HEK293 (cell line): ENCODE measurements around the gene RGL3.
A peak's percentile ranks its signal among the peaks of the same experiment; 100 is the strongest.

ENCODE experiments used
- CTCF ChIA-PET: fragments of 350-600 bp; formaldehyde crosslinking; extraction: SDS; loops from one replicate; lab custom pipeline; 2021; ENCODE audit warnings: antibody characterized with exemption; lab: Yijun Ruan, JAX
- POLR2A ChIA-PET: fragments of 300-600 bp; formaldehyde crosslinking; extraction: SDS; loops from one replicate; lab custom pipeline; 2020; ENCODE audit warnings: antibody characterized with exemption, inconsistent platforms; lab: Yijun Ruan, JAX
- H3K27ac ChIP-seq: fragments of 200-500 bp; sonication (Bioruptor generic); 2 replicates; pipeline ENCODE4 v1.5.1; 2014; ENCODE audit warnings: low read depth, low read length, control low read depth, inconsistent platforms; ENCODE audit errors: extremely low read depth
- H3K36me3 ChIP-seq, 2 experiments: fragments of 200-500 bp in 1 of 2; sonication (Bioruptor generic) in 1 of 2; 1 replicate in 1 of 2; 2 replicates in 1 of 2; pipeline ENCODE4 v1.5.1; 2014 to 2017; ENCODE audit warnings: inconsistent platforms in 2 of 2, low read length in 2 of 2; ENCODE audit not compliant: control insufficient read depth in 2 of 2, insufficient read depth in 1 of 2
- H3K4me1 ChIP-seq: fragments of 200-500 bp; sonication (Bioruptor generic); 2 replicates; pipeline ENCODE4 v1.5.1; 2014; ENCODE audit warnings: mild to moderate bottlenecking, low read length, inconsistent platforms; ENCODE audit not compliant: control insufficient read depth, insufficient read depth
- H3K4me3 ChIP-seq: 2 replicates; pipeline ENCODE4 v1.5.1; 2011; ENCODE audit warnings: low read depth, mild to moderate bottlenecking, control low read depth, low read length, moderate library complexity
- H3K9me3 ChIP-seq: fragments of 200-500 bp; sonication (Bioruptor generic); 2 replicates; pipeline ENCODE4 v1.5.1; 2014; ENCODE audit warnings: low read depth, low read length, inconsistent platforms; ENCODE audit not compliant: control insufficient read depth, insufficient read depth
- GFI1B ChIP-seq: fragments of 450-650 bp; formaldehyde crosslinking; IDR thresholded peaks from 2 replicates; pipeline ENCODE4 v1.5.1; 2016; ENCODE audit warnings: missing biosample characterization, missing genetic modification characterization
- IKZF3 ChIP-seq: fragments of 450-650 bp; IDR thresholded peaks from 2 replicates; pipeline ENCODE4 v1.5.0; 2018; ENCODE audit warnings: missing biosample characterization, mild to moderate bottlenecking, missing genetic modification characterization, moderate library complexity
- WT1 ChIP-seq: fragments of 450-650 bp; formaldehyde crosslinking; IDR thresholded peaks from 2 replicates; pipeline ENCODE4 v1.5.1; 2016; ENCODE audit warnings: missing biosample characterization, missing genetic modification characterization
- ZFP3 ChIP-seq: fragments of 450-650 bp; formaldehyde crosslinking; IDR thresholded peaks from 2 replicates; pipeline ENCODE4 v1.5.1; 2016; ENCODE audit warnings: low read depth, missing biosample characterization, missing genetic modification characterization
- ZNF223 ChIP-seq: fragments of 450-650 bp; formaldehyde crosslinking; IDR thresholded peaks from 2 replicates; pipeline ENCODE4 v1.5.1; 2016; ENCODE audit warnings: missing biosample characterization, missing genetic modification characterization
- ZNF266 ChIP-seq: fragments of 450-650 bp; formaldehyde crosslinking; IDR thresholded peaks from 2 replicates; pipeline ENCODE4 v1.5.1; 2016; ENCODE audit warnings: missing biosample characterization, missing genetic modification characterization, low read depth
- ZNF292 ChIP-seq: fragments of 450-650 bp; formaldehyde crosslinking; IDR thresholded peaks from 2 replicates; pipeline ENCODE4 v1.5.1; 2016; ENCODE audit warnings: low read depth, missing biosample characterization, missing genetic modification characterization, borderline replicate concordance
- ZNF324 ChIP-seq: fragments of 450-650 bp; formaldehyde crosslinking; IDR thresholded peaks from 2 replicates; pipeline ENCODE4 v1.5.1; 2016; ENCODE audit warnings: missing biosample characterization, missing genetic modification characterization
- ZNF335 ChIP-seq: fragments of 450-650 bp; formaldehyde crosslinking; conservative IDR thresholded peaks from 2 replicates; pipeline ENCODE4 v1.5.1; 2016; ENCODE audit warnings: missing biosample characterization, missing genetic modification characterization
- ZNF354C ChIP-seq: fragments of 450-650 bp; formaldehyde crosslinking; IDR thresholded peaks from 2 replicates; pipeline ENCODE4 v1.5.1; 2016; ENCODE audit warnings: missing biosample characterization, missing genetic modification characterization, low read depth, borderline replicate concordance
- ZNF600 ChIP-seq: fragments of 450-650 bp; formaldehyde crosslinking; IDR thresholded peaks from 2 replicates; pipeline ENCODE4 v1.5.1; 2016; ENCODE audit warnings: missing biosample characterization, missing genetic modification characterization
- ZNF610 ChIP-seq: fragments of 450-650 bp; formaldehyde crosslinking; IDR thresholded peaks from 2 replicates; pipeline ENCODE4 v1.5.1; 2016; ENCODE audit warnings: missing biosample characterization, missing genetic modification characterization, borderline replicate concordance
- ZNF626 ChIP-seq: fragments of 450-650 bp; sonication (Bioruptor Pico); formaldehyde crosslinking; IDR thresholded peaks from 2 replicates; pipeline ENCODE4 v1.5.1; 2018; ENCODE audit warnings: missing biosample characterization, missing genetic modification characterization, inconsistent platforms
- ZNF768 ChIP-seq: fragments of 450-650 bp; formaldehyde crosslinking; IDR thresholded peaks from 2 replicates; pipeline ENCODE4 v1.5.1; 2018; ENCODE audit warnings: missing biosample characterization, mild to moderate bottlenecking, missing genetic modification characterization
- ZNF792 ChIP-seq: fragments of 450-650 bp; formaldehyde crosslinking; IDR thresholded peaks from 2 replicates; pipeline ENCODE4 v1.5.1; 2016; ENCODE audit warnings: missing biosample characterization, missing genetic modification characterization
- TF ChIP-seq, protein P1 (sequence below): fragments of 450-650 bp; IDR thresholded peaks from 2 replicates; pipeline ENCODE4 v1.5.1; 2018; ENCODE audit warnings: missing biosample characterization, mild to moderate bottlenecking, missing genetic modification characterization
- TF ChIP-seq, protein P2 (sequence below): fragments of 450-650 bp; formaldehyde crosslinking; optimal IDR thresholded peaks from 2 replicates; pipeline ENCODE3; 2016; ENCODE audit warnings: missing biosample characterization, mild to moderate bottlenecking, missing genetic modification characterization
- TF ChIP-seq, protein P3 (sequence below): fragments of 450-650 bp; formaldehyde crosslinking; IDR thresholded peaks from 2 replicates; pipeline ENCODE4 v1.5.1; 2017; ENCODE audit warnings: missing biosample characterization, missing genetic modification characterization
- TF ChIP-seq, protein P4 (sequence below): fragments of 450-650 bp; formaldehyde crosslinking; IDR thresholded peaks from 2 replicates; pipeline ENCODE4 v1.5.1; 2016; ENCODE audit warnings: missing biosample characterization, missing genetic modification characterization
- TF ChIP-seq, protein P5 (sequence below): fragments of 450-650 bp; formaldehyde crosslinking; IDR thresholded peaks from 2 replicates; pipeline ENCODE4 v1.5.1; 2016; ENCODE audit warnings: missing biosample characterization, missing genetic modification characterization, low read depth
- TF ChIP-seq, protein P6 (sequence below): fragments of 450-650 bp; formaldehyde crosslinking; IDR thresholded peaks from 2 replicates; pipeline ENCODE4 v1.5.1; 2016; ENCODE audit warnings: missing biosample characterization, missing genetic modification characterization
- TF ChIP-seq, protein P7 (sequence below): fragments of 450-650 bp; formaldehyde crosslinking; IDR thresholded peaks from 2 replicates; pipeline ENCODE4 v1.5.1; 2016; ENCODE audit warnings: missing biosample characterization, missing genetic modification characterization
- TF ChIP-seq, protein P8 (sequence below): fragments of 450-650 bp; formaldehyde crosslinking; IDR thresholded peaks from 2 replicates; pipeline ENCODE4 v1.5.1; 2016; ENCODE audit warnings: missing biosample characterization, missing genetic modification characterization

Gene RGL3

DNA sequence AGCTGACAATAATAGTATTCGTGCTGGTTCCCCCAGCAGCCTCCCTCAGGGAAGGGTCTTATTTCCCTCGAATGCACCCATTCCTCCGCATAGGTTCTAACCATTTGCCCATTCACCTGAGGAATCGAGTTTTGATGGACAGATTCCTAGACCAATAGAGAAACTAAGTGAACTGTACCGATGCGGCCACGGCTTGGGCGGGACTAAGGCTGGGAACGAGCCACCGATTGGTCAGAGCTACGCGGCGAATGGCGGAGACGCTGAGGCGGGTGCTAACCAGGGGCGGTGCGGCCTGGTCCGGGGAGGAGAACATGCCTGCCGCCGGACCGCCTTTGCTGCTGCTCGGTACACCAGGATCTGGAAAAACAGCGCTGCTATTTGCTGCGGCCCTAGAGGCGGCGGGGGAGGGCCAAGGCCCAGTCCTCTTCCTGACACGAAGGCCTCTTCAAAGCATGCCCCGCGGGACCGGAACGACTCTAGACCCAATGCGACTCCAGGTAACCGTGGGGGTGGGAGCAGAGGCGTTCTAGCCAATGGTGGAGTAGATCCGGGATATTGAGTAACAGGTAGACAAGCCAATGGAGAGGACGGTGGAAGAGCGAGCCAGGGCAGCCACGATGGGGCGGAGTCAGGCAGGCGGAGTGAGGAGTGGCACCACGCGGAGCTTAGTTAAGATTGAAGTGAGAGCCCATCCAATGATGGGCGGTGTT, 44.5 kb downstream of the RGL3 start, which contains the start of gene SWSAP1:
SWSAP1 (plus strand) TSS at position 234 of the 710 bp plus-strand sequence; CDS start at position 249, 15 bp downstream.
- ChIA-PET CTCF (interaction anchor here (0.6 to 2.0 kb wide), 9 partner anchors 9 to 108 kb away, joined by 3 to 9 read pairs (median 3); no protein-coding TSS in a partner anchor), POLR2A (interaction anchor here (0.6 to 2.3 kb wide), 27 partner anchors 9 to 444 kb away, joined by 3 to 36 read pairs (median 5); partner anchors contain the start of genes CCDC159, ELOF1, EPOR and ODAD3)
- Histone ChIP-seq H3K4me3 (peak within 1 kb of the TSS; percentile 86), H3K4me1 (peaks cover 4% of the 10 kb centered on the region; the same call in 1 of the 2 replicates), H3K27ac (peak within 1 kb of the TSS; percentile 86), H3K9me3 (no peaks in the 10 kb centered on the region), H3K36me3 (peaks cover 0 to 18% of the 10 kb centered on the region in 2 experiments; a peak in 2 of 3 replicates)
- TF ChIP-seq ZNF335 (tag by site-specific recombination) (peak; percentile 83), ZNF600 (tag by site-specific recombination) (no peak; the same call in 1 of the 2 replicates), ZNF768 (tag by site-specific recombination) (no peak), ZNF223 (tag by site-specific recombination) (no peak), ZNF354C (tag by site-specific recombination) (no peak), ZNF324 (tag by site-specific recombination) (no peak), ZNF626 (no peak), ZNF610 (tag by site-specific recombination) (0 out of 2 replicates have a peak, but pooled peaks have one; percentile 30), IKZF3 (tag by site-specific recombination) (no peak), WT1 (tag by site-specific recombination) (no peak), ZFP3 (no peak), ZNF292 (tag by site-specific recombination) (no peak), ZNF792 (tag by site-specific recombination) (no peak), GFI1B (tag by site-specific recombination) (no peak), ZNF266 (tag by site-specific recombination) (no peak)
- TF ChIP-seq, protein P1, sequence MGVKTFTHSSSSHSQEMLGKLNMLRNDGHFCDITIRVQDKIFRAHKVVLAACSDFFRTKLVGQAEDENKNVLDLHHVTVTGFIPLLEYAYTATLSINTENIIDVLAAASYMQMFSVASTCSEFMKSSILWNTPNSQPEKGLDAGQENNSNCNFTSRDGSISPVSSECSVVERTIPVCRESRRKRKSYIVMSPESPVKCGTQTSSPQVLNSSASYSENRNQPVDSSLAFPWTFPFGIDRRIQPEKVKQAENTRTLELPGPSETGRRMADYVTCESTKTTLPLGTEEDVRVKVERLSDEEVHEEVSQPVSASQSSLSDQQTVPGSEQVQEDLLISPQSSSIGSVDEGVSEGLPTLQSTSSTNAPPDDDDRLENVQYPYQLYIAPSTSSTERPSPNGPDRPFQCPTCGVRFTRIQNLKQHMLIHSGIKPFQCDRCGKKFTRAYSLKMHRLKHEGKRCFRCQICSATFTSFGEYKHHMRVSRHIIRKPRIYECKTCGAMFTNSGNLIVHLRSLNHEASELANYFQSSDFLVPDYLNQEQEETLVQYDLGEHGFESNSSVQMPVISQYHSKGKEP (tag by site-specific recombination): no peak
- TF ChIP-seq, protein P2, sequence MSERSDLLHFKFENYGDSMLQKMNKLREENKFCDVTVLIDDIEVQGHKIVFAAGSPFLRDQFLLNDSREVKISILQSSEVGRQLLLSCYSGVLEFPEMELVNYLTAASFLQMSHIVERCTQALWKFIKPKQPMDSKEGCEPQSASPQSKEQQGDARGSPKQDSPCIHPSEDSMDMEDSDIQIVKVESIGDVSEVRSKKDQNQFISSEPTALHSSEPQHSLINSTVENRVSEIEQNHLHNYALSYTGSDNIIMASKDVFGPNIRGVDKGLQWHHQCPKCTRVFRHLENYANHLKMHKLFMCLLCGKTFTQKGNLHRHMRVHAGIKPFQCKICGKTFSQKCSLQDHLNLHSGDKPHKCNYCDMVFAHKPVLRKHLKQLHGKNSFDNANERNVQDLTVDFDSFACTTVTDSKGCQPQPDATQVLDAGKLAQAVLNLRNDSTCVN (tag by site-specific recombination): peak; percentile 41
- TF ChIP-seq, protein P3, sequence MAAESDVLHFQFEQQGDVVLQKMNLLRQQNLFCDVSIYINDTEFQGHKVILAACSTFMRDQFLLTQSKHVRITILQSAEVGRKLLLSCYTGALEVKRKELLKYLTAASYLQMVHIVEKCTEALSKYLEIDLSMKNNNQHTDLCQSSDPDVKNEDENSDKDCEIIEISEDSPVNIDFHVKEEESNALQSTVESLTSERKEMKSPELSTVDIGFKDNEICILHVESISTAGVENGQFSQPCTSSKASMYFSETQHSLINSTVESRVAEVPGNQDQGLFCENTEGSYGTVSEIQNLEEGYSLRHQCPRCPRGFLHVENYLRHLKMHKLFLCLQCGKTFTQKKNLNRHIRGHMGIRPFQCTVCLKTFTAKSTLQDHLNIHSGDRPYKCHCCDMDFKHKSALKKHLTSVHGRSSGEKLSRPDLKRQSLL (tag by site-specific recombination): no peak; the same call in 1 of the 2 replicates
- TF ChIP-seq, protein P4, sequence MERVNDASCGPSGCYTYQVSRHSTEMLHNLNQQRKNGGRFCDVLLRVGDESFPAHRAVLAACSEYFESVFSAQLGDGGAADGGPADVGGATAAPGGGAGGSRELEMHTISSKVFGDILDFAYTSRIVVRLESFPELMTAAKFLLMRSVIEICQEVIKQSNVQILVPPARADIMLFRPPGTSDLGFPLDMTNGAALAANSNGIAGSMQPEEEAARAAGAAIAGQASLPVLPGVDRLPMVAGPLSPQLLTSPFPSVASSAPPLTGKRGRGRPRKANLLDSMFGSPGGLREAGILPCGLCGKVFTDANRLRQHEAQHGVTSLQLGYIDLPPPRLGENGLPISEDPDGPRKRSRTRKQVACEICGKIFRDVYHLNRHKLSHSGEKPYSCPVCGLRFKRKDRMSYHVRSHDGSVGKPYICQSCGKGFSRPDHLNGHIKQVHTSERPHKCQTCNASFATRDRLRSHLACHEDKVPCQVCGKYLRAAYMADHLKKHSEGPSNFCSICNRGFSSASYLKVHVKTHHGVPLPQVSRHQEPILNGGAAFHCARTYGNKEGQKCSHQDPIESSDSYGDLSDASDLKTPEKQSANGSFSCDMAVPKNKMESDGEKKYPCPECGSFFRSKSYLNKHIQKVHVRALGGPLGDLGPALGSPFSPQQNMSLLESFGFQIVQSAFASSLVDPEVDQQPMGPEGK (tag by site-specific recombination): peak; percentile 66
- TF ChIP-seq, protein P5, sequence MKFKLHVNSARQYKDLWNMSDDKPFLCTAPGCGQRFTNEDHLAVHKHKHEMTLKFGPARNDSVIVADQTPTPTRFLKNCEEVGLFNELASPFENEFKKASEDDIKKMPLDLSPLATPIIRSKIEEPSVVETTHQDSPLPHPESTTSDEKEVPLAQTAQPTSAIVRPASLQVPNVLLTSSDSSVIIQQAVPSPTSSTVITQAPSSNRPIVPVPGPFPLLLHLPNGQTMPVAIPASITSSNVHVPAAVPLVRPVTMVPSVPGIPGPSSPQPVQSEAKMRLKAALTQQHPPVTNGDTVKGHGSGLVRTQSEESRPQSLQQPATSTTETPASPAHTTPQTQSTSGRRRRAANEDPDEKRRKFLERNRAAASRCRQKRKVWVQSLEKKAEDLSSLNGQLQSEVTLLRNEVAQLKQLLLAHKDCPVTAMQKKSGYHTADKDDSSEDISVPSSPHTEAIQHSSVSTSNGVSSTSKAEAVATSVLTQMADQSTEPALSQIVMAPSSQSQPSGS (tag by site-specific recombination): no peak
- TF ChIP-seq, protein P6, sequence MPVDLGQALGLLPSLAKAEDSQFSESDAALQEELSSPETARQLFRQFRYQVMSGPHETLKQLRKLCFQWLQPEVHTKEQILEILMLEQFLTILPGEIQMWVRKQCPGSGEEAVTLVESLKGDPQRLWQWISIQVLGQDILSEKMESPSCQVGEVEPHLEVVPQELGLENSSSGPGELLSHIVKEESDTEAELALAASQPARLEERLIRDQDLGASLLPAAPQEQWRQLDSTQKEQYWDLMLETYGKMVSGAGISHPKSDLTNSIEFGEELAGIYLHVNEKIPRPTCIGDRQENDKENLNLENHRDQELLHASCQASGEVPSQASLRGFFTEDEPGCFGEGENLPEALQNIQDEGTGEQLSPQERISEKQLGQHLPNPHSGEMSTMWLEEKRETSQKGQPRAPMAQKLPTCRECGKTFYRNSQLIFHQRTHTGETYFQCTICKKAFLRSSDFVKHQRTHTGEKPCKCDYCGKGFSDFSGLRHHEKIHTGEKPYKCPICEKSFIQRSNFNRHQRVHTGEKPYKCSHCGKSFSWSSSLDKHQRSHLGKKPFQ: no peak
- TF ChIP-seq, protein P7, sequence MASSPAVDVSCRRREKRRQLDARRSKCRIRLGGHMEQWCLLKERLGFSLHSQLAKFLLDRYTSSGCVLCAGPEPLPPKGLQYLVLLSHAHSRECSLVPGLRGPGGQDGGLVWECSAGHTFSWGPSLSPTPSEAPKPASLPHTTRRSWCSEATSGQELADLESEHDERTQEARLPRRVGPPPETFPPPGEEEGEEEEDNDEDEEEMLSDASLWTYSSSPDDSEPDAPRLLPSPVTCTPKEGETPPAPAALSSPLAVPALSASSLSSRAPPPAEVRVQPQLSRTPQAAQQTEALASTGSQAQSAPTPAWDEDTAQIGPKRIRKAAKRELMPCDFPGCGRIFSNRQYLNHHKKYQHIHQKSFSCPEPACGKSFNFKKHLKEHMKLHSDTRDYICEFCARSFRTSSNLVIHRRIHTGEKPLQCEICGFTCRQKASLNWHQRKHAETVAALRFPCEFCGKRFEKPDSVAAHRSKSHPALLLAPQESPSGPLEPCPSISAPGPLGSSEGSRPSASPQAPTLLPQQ (tag by site-specific recombination): peak; percentile 71
- TF ChIP-seq, protein P8, sequence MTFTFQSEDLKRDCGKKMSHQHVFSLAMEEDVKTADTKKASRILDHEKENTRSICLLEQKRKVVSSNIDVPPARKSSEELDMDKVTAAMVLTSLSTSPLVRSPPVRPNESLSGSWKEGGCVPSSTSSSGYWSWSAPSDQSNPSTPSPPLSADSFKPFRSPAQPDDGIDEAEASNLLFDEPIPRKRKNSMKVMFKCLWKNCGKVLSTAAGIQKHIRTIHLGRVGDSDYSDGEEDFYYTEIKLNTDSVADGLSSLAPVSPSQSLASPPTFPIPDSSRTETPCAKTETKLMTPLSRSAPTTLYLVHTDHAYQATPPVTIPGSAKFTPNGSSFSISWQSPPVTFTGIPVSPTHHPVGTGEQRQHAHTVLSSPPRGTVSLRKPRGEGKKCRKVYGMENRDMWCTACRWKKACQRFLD (tag by site-specific recombination): no peak
